ENCODE data around the gene CUL5. TPM values are rescaled to one million over a fixed set of nuclear protein-coding genes. Genes with fewer than 3 reads are reported as not detected.

The CUL5 gene
- total RNA-seq, 1 experiment from 2014 or later: 37.7 TPM

DNA sequence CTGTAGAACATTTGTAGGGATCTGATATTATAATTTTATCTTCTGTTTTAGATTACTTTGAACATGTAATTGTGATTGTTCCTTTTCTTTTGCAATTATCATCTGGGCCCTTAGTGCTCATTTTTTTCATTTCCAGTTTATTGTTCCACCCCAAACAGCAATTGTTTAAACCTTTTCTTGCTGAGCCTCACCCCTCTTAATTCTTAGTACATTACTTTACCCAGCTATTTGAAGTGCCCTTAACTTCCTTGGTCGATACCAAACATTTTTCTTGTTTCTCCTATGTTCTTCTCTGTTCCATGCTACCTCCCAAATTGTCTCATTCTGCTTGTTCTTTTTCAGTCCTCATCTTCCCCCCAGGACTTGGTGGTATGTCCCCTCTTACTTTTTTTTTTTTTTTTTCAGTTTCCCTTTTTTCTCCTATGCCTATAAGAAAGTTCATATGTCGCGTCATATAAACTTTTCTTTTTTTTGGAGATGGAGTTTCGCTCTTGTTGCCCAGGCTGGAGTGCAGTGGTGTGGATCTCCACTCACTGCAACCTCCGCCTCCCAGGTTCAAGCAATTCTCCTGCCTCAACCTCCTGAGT lies 3.5 kb downstream of the CUL5 start:
- no peak overlapping the region for H4K5ac ChIP-seq (ENCODE audit: insufficient read length, low read depth, low read length)
- no peak overlapping the region for H2BK5ac ChIP-seq (ENCODE audit: insufficient read length, low read length)

More for the DNA sequence above, 3.5 kb downstream of the CUL5 start:
- no peak overlapping the region for H3K23ac ChIP-seq (ENCODE audit: insufficient read length, low read depth, low read length)
- H2BK120ac ChIP-seq (ENCODE audit: low read depth, low read length, poor library complexity, severe bottlenecking): no peak overlapping the region
- H3K9me3 ChIP-seq (ENCODE audit: control insufficient read depth, low read depth, low read length): no peaks in the 10 kb centered on the region
- H4K8ac ChIP-seq (replicated peaks; ENCODE audit: insufficient read length, low read depth, low read length): no peak overlapping the region
- TF ChIP-seq, protein P1, sequence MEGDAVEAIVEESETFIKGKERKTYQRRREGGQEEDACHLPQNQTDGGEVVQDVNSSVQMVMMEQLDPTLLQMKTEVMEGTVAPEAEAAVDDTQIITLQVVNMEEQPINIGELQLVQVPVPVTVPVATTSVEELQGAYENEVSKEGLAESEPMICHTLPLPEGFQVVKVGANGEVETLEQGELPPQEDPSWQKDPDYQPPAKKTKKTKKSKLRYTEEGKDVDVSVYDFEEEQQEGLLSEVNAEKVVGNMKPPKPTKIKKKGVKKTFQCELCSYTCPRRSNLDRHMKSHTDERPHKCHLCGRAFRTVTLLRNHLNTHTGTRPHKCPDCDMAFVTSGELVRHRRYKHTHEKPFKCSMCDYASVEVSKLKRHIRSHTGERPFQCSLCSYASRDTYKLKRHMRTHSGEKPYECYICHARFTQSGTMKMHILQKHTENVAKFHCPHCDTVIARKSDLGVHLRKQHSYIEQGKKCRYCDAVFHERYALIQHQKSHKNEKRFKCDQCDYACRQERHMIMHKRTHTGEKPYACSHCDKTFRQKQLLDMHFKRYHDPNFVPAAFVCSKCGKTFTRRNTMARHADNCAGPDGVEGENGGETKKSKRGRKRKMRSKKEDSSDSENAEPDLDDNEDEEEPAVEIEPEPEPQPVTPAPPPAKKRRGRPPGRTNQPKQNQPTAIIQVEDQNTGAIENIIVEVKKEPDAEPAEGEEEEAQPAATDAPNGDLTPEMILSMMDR (conservative IDR thresholded peaks at IDR 0.05): no peak
- H3K14ac ChIP-seq (ENCODE audit: insufficient read depth, low read length): no peak overlapping the region
- no peak overlapping the region for H4K91ac ChIP-seq (ENCODE audit: insufficient read length, low read depth, low read length)
- H3K56ac ChIP-seq (ENCODE audit: insufficient read length, low read depth, low read length): no peak overlapping the region
- no peak for DNase-seq
- peaks cover 28% of the 10 kb centered on the region; the same call in 1 of the 2 replicates for H3K79me2 ChIP-seq (ENCODE audit: insufficient read depth, low read length)
- peaks cover 0 to under 1% (median 0%) of the 10 kb centered on the region in 3 experiments; a peak in 2 of 7 replicates for H3K36me3 Mint-ChIP-seq (ENCODE audit: insufficient read depth in 1 of 3, low read depth in 3 of 3)
- H2AK5ac ChIP-seq (ENCODE audit: insufficient read length, low read length): no peak overlapping the region
- no peak overlapping the region for H3K4ac ChIP-seq (ENCODE audit: low read depth, low read length)
- WGBS (ENCODE audit: extremely low coverage, insufficient read length, low lambda C conversion rate): no CpG with 5 or more reads among the region's 5 CpGs
- H3K4me1 Mint-ChIP-seq: peaks cover 17 to 23% of the 10 kb centered on the region in 2 experiments
- H3K18ac ChIP-seq (ENCODE audit: insufficient read length, low read depth, low read length): no peak overlapping the region
- H2BK20ac ChIP-seq (ENCODE audit: low read depth, low read length, poor library complexity, severe bottlenecking): no peak overlapping the region
- H3K9ac ChIP-seq (ENCODE audit: extremely low read depth, insufficient read length, low read length): no peak overlapping the region
- no peak overlapping the region for H3K27ac ChIP-seq (ENCODE audit: insufficient read length, low read depth, low read length)
- H4K20me1 ChIP-seq (ENCODE audit: control insufficient read depth, insufficient read depth, insufficient read length): no peaks in the 10 kb centered on the region
- H3K79me1 ChIP-seq (ENCODE audit: insufficient read depth, low read depth, low read length, poor library complexity, severe bottlenecking): peaks cover 5% of the 10 kb centered on the region
- no peaks in the 10 kb centered on the region for H3K27me3 Mint-ChIP-seq (ENCODE audit: low read depth)
- no peak overlapping the region for H3K4me2 ChIP-seq (ENCODE audit: insufficient read depth, insufficient read length, low read length)
- no peak overlapping the region for H3K4me3 Mint-ChIP-seq
- H3K9me3 Mint-ChIP-seq: no peaks in the 10 kb centered on the region; a peak in 1 of 5 replicates
- peaks cover 2% of the 10 kb centered on the region; the same call in 1 of the 2 replicates for H3K4me1 ChIP-seq (ENCODE audit: insufficient read depth, low read length)
- no peak overlapping the region for H2BK15ac ChIP-seq (ENCODE audit: low read depth, low read length)
- no peak overlapping the region for H3T11ph ChIP-seq (ENCODE audit: low read length)
- no peak overlapping the region for H2AFZ ChIP-seq (ENCODE audit: low read length)
- H3K27ac Mint-ChIP-seq: no peak overlapping the region
- peaks cover 8% of the 10 kb centered on the region for H3K23me2 ChIP-seq (ENCODE audit: insufficient read length, low read depth, low read length, poor library complexity, severe bottlenecking)
- no peak overlapping the region for H2BK12ac ChIP-seq (ENCODE audit: insufficient read length, low read depth, low read length)
- no peaks in the 10 kb centered on the region for H3K27me3 ChIP-seq (ENCODE audit: insufficient read depth, low read length)
